ENCODE data around the gene CES4A.

GRCh38 chr16:66948837-66949225 is 39.6 kb upstream of the CES4A start:
- TF ChIP-seq CTCF (conservative IDR thresholded peaks at IDR 0.05; ENCODE audit: low read depth, low read length) = no peak
- no peak for TF ChIP-seq EZH2 (IDR thresholded peaks at IDR 0.05; ENCODE audit: borderline replicate concordance, low read depth, low read length, poor library complexity, severe bottlenecking)
